ENCODE results near the gene PIK3R1.

PIK3R1 gene

DNA sequence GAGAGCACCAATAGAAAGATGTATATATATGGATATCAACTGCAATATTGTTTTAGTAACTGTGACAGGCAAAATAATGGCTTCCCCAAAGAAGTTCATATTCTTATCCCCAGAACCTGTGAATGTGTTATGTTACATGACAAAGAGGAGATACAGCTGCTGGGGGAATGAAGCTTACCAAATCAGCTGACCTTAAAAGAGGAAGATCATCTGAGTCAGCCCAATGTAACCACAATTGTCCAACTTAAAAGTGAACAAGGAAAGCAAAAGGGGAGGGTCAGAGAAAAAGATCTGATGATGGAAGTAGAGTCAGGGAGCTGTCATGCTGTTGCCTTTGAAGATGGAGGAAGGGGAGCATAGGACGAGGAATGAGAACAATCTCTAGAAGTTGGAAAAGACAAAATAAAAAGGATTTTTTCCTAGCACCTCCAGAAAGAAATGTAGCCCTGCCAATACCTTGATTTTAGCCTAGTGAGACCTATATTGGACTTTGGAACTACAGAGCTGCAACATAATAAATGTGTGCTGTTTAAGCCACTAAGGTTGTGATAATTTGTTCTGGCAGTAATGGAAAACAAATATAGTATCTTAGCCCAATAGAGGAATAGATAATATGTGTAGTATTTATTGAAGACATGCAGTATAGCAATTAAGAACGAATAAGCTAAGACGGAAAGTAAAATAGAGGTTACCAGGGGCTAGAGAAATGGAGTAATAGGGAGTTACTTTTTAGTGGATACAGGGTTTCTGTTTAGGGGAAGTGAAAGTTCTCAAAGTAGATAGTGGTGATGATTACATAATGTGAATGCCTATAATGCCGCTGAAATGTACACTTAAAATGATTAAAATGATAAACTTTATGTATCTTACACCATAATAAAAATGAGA is 115.9 kb downstream of the PIK3R1 start:
- no peak for DNase-seq (ENCODE audit: low spot score)

DNA sequence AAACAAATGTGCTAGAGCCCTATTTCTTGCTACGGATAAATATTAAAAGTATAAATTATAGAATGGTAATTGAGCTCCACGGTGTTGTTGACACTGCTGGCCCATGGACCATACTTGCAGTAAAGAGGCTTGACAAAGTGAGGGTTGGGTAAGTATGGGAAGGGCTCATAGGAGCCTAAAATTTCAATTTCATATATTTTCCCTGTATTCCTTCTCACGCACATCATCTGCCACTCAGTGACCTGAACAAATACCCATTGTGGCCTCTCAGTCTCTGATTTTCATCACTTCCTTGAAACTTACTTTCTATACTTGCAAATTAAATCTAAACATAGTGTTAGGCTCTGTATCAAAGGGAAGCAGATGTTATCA is 116.5 kb downstream of the PIK3R1 start:
- DNase-seq (ENCODE audit: low spot score): no peak

DNA sequence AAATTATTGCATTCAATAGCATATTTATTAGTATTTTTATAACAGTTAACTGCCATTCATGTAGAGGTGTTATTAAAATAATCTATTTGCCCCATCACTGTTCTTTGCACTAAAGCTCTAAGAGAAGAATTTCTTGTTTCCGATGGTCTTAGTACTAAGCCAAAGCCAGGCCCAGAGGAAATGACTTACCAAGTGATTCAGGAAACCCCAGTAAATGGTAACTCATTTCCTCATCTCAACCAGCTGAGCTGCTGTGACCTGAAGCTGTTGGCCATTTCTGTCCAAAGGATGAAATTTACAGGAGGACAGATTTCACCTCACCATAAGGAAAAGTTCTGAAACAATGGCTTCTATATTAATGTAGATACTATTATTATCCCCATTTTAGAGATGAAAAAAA is 117.0 kb downstream of the PIK3R1 start:
- no peak for DNase-seq (ENCODE audit: low spot score)

DNA sequence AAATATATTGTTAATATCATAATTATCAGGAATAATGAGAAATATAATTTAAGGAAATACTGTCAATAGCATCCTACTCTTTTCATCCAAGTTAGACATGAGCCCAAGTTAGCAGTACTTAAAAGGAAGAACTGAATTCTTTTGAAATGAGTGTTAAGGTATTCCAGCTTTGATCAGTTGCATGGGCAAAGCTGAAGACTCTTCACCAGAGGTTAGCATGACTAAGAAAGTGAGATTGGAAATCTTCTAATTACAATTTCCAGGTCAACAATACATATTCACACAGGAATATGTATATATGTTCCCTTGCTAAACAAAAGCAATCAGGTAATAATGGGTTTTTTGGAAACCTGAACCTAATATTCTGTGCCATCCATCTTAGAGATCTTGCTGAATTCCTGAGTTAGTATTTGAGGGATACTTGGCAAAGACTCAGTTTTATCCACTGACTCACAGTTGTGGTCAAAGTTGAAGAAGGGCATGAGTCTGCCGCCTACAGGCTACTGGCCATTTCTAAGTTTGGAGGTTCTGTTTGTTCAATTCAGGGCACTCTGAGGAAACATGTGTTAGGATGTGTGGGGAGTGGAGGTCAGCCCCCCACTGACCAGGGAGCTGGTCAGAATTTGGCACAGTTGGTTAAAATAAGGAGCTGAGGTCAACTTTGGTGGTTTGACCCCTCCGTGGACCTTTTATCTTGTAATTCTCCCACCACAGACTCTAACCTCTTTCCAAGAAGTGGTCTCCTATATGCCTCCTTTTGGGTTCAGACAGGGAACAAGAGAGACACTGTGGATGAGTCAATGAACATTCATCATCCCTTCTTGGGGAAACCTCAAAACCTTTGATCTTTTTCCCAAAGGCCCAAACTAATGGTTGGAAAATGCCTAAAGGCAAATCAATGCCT is 118.3 kb downstream of the PIK3R1 start:
- no peak for DNase-seq (ENCODE audit: low spot score)

DNA sequence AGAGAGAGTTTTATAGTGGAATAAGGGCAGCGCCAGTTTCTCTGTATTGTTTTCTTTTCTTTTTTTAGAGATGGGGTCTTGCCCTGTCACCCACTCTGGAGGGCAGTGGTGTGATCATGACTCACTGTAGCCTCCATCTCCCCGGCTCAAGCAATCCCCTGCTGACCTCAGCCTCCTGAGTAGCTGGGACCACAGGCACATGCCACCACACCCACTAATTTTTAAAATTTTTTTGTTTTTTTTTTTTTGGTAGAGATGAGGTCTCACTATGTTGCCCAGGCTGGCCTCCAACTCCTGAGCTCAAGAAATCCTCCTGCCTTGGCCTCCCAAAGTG is 119.0 kb downstream of the PIK3R1 start:
- DNase-seq (ENCODE audit: low spot score): no peak

DNA sequence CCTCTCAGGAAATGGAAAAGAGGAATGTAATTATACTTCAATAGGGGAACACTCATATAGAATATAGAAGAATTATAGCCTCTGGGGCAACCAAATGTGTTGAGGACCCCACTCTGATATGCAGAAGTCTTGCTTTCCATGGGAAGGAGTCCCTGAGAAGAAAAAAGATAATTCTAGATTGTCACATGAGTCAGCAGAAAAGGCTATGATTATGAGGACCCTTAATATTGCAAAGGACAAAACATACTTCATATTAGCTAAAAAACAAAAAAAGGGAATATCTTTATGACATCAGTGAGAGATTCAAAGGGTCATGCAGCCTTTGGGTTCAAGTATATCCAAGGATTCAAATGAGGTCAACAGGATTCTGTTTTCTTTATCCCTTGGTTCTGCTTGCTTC is 119.5 kb downstream of the PIK3R1 start:
- no peak for DNase-seq (ENCODE audit: low spot score)

DNA sequence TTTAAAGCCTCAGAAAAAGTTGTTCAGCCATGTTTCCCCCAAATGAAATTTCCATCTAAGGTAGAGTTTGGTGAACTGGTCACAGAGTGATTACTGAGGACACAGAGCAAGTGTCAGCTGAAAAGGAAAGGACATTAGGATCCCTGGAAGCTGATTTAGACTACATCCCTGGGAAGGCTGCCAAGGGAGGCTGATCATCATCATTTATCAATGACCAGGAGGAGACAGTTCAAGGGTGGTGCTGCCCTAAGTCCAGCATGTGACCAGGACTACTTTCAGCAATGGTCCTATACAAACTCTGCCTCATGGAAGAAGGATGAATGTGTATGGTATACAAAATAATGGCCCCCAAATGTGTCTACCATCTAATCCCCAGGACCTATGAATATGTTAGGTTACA is 120.6 kb downstream of the PIK3R1 start:
- DNase-seq (ENCODE audit: low spot score): no peak

DNA sequence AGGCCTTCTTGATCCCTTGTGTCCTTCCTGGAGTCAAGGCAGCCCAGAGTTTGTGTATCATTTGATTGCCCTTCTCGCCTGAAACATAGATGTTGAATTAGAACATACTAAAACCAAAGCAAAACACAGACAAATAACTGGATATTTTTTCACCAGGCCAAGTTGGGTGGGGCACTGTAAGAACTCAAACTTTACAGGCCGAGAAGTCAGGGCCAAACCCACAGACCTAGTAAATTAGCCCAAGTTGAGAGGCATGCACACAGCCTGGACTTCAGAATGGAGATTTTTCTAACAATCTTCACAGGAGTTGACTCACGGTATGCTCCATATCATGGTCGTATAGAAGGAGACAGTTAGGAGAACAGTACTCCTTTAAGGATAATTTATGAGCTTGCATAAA is 121.7 kb downstream of the PIK3R1 start:
- no peak for DNase-seq (ENCODE audit: low spot score)

DNA sequence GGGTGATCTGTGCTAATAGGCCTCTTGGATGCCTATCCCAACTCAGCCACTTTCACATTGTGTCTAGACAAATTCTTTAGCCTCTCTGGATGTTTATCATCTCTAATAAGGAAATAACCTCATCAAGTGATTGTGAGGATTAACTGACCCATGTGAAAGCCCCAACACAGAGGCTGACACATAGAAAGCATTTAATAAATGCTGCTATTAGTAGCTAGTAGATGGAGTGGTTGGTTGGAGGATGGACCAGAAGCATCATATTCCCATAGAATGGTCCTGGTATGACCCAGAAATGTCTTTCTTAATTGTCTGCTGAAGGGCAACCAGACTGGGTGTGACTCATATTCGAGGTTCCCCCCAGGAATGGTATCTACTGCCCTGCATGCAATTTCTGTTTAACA is 124.4 kb downstream of the PIK3R1 start:
- no peak for DNase-seq (ENCODE audit: low spot score)

DNA sequence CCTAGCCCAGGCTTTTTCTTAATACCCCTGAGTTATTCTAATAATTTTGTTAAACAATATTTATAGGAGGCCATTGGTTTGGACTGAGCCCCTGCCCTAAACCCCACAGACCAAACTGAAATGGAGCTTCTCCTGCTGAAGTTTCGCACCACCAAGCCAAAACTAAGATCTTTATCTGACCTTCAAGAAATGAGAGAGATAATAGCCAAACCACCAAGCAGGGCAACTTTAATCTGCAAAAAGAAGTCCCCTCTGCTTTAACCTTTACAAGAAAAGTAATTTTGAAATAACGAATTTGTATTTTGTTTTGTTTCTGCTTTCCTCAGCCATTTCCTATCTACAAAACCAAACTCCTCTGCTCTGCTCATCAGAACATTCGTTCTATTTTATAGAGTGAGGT is 125.5 kb downstream of the PIK3R1 start:
- no peak for DNase-seq (ENCODE audit: low spot score)

DNA sequence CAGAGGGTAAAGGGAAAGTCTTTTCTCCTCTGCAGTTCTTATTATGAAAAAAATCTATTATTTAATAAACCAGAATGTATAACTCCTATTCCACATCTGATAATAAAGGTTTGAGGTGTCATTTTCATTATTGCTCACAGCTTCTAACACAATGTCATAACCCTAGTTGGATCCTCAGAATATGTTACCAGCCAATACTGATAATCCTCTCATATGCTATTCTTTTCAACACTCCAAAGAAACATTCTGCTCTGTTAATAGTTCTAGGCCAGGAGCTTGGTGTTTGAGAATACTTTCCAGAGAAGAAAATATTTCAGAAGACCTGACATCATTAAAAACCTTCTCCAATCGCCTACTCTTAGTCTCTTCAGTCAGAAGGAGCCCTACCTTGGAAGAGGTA is 127.1 kb downstream of the PIK3R1 start:
- no peak for DNase-seq (ENCODE audit: low spot score)

DNA sequence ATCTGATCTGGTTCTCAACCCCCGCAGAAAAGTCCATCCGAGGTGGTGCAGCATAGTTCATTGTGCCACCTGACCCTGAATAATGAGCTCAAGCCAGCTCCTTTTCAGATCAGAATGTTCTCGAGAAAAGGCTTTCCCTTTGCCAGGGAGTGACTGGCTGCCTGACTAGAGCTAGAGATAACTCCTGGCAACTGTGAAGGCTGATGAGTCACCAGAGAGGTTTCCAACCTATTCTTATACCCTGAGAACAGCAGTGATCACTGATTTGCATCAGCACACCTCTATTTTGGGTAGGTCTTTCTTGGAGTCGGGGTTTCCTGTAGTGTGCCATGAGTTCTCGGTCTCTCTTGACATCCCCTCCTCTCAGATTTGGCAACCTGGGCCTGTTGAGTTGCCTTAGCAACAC is 127.9 kb downstream of the PIK3R1 start:
- no peak for DNase-seq (ENCODE audit: low spot score)

DNA sequence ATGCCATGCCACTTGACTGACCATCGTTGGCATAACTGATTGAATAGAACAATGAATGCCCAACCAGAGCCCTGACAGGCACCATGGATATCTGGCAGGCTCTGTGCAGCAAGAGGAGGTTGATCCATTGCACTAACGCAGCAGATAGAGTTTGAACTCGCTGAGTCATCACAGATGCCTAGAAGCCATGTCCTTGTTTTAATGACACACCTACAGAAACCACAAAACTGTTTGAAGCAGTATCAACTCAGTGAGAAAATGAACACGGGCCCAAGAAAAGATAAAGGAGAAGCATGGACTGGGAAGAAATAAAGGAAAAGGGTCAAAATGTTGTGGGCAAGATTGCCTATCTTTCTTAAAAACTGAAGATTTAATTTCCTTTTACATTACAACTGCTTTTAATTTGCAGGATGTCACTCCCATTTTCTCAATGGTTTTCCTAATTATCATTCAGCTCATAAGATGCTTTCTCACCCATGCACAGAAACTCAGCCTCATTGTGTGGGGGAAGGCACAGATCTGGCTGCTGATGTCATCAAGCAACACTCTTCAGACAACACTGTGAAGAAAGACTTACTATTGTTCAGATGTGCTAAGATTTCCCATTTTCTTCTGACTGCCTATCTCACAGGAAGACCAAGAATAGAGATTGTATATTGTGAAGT is 129.0 kb downstream of the PIK3R1 start:
- no peak for DNase-seq (ENCODE audit: low spot score)

DNA sequence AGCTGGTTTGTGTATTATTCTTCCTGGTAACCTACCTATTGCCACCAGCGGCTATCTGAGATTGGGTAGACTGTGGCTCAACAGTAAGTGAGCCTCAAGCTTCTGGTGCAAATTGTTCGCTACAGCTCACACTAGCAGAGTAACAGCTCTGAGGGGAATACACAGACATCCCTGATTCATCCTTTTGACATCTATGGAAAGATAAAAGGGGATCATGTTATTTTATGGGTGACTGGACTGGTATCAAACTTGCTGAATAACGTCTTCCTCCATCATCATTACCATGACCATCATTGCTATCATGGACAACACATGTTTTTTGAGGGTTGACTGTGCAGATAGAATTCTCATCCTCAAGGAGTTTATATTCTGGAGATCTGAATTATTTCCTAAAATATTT is 129.6 kb downstream of the PIK3R1 start:
- no peak for DNase-seq (ENCODE audit: low spot score)

DNA sequence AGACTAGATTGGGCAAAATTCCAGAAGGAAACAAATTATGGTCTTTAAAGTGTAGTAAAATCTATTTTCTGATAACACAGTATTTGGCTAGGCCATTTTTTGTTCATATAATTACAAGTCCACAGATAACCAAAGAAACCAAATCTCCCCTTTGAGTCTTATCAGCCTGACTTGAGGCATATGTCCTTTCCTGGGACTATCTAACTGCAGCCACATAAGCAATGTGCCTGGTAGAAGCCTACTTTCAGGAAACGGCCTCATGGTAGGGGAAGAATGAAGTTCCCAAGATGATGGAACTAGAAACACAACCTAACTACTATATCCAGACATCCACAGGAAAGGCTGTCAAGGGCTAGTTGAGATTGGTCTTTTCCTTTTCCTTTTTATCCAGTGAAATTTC is 130.0 kb downstream of the PIK3R1 start:
- no peak for DNase-seq (ENCODE audit: low spot score)

DNA sequence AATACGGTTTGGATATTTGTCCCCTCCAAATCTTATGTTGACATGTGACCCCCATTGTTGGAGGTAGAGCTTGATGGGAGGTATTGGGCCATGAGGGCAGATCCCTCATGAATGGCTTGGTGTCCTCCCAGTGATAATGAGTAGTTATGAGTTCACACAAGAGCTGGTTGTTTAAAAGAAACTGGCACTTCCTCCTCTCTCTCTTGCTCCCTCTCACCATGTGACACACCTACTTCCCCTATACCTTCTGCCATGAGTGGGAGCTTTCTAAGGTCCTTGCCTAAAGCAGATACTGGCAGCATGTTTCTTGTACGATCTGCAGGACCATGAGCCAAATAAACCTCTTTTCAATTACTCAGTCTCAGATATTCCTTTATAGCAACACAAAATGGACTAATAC is 132.0 kb downstream of the PIK3R1 start:
- DNase-seq (ENCODE audit: low spot score): no peak

DNA sequence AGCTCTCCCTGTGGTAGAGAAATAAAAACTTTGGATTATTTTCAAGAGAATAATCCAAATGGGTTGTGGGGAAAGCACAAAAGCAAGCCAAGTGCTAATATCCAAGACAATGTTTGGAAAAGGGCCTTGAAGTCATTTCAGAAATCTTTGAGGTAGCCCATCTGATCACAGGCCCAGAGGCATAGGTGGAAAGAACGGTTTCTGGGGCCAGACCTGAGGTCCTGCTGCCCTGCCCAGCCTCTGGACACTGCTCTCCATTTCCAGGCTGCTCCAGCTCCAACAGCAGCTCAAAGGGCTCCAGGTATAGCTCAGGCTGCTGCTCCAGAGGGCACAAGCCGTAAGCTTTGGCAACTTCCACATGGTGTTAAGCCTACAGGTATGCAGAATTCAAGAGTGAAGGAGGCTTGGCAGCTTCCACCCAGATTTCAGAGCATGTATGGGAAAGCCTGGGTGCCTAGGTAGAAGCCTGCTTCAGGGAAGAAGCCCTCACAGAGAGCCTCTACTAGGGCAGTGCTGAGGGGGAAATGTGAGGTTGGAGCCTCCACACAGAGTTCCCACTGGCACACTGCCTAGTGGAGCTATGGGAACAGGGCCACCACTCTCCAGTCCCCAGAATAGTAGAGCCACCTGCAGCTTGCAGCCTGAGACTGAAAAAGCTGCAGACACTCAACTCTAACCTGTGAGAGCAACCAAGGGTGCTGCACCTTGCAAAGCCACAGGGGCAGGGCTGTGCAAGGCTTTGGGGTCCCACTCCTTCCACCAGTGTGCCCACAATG is 133.1 kb downstream of the PIK3R1 start:
- no peak for DNase-seq (ENCODE audit: low spot score)

DNA sequence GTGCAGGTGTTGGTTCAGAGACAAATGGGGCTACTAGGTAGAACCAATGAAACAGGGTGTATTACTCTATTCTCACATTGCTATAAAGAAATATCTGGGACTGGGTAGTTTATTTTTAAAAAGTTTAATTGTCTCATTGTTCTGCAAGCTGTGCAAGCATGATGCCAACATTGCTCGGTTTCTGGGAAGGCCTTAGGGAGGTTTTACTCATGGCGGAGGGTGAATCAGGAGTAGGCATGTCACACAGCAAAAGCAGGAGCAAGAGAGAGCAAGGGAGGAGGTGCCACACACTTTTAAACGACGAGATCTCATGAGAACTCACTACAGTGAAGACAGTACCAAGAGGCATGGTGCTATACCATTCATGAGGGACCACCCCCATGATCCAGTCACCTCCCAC is 134.6 kb downstream of the PIK3R1 start:
- no peak for DNase-seq (ENCODE audit: low spot score)

Measured in D341Med (cell line).